ENCODE data around the gene PCSK2.
"Not testable (repeated sequence)": the region's sequence is repeated elsewhere in the genome, so short reads cannot be mapped to it uniquely, and the experiment has no call there.

PCSK2 gene

GRCh38 chr20:17226410-17227218 lies at the start of gene PCSK2:
Gene PCSK2 (plus strand): TSS chr20:17227040. CDS start chr20:17227306, 266 bp downstream.
- peak; percentile 95 for DNase-seq

DNA sequence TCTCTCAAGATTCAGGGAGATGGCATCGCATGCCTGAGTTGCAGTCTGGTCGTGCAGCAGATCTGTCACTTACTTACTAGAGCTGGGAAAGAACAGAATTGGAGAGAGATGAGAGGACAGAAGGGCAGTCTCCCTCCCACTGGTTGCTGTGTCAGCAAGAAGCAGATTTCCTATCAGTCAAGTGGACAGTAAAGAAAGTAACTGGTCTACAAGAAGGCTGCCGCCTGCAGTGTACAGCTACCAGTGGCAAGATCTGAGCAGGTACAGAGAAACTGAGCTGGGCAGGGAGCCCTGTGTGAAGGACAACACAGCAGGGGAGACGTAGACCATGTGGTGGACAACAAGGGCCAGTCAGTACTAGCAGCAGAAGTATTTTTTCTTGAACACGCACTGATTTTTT lies 49.5 kb upstream of the PCSK2 start:
- DNase-seq: peak; percentile 42

DNA sequence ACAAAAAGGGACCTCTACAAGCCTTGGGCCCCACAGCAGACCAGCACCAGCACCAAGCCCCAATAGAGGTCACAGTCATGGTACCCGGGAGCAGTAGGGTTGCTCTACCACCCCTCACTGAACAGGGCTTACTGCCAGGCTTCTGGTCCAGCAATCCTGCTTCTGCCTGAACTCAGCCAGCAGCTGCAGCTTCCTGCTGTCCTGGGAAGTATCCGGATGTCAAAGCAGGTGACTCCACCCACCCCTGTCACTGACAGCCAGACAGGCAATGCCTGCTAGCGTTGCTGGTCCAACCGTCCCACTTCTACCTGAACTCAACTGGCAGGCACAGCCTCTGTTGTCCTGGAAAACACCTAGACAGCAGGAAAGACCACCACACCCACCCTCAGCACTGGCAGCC lies 47.0 kb upstream of the PCSK2 start:
- DNase-seq: no peak

GRCh38 chr20:17189976-17190695 lies 36.7 kb upstream of the PCSK2 start:
- DNase-seq: no peak

DNA sequence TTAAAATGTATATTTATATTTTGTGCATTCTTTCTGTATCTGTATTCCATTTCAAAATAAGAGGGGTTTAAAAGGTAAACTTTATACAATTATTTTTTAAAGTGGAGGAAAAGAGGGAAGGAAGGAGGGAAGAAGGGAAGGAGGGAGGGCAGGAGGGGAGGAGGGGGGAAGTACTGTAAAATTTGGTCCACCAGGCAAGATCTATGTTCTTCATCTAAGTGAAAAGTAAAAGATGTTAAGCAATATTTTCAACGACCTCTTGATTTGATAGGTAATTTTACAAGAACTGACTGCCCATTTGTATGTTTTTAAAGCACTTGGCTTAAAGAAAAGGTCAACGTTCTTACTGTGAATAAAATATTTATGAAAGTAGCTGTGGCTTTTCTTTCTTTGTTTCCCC lies 29.8 kb upstream of the PCSK2 start:
- no peak for DNase-seq

DNA sequence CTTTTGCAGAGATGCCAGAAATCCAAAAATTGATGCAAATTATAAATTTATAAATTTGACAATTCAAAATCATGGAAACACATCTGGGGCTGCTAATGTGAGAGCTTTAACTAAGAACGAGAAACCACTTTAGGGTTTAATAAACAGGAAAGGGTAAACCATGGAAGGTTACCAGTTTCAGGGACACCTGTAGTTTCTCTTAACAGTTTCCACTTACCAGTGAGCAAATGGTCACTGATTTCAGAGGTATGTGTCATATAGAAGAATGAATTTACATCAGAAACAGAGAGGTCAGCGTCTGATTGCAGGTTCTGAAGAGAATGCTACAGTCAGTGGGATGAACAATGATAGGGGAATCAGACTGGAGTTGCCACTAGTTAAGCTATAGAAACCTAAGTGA lies 24.8 kb upstream of the PCSK2 start:
- DNase-seq: no peak

DNA sequence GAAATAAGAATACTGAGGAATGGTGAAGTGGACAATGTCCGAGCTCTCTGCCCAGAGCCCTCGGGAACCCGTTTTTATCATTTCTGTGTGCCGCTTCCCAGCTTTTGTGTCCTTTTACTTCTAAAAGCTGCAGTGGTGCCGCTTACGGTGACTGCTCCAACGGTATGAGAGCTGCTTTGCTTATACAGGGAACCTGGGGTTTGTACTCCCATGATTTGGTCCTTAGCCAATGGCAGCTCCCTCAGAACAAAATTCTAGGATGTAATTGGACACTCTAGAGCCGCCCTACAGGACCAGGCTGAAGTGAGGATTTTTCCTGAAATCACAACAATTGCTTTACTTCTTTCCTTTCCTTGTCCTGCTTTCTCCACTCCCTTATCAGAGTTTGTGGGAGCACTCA lies 24.2 kb upstream of the PCSK2 start:
- peak; percentile 19 for DNase-seq

- no peak for DNase-seq
These were observed 21.6 kb upstream of the PCSK2 start for GRCh38 chr20:17205084-17205813.

- no peak for DNase-seq
These were observed 16.5 kb upstream of the PCSK2 start for GRCh38 chr20:17210387-17210786.

- DNase-seq: no peak
These were observed 15.9 kb upstream of the PCSK2 start for GRCh38 chr20:17210983-17211382.

DNA sequence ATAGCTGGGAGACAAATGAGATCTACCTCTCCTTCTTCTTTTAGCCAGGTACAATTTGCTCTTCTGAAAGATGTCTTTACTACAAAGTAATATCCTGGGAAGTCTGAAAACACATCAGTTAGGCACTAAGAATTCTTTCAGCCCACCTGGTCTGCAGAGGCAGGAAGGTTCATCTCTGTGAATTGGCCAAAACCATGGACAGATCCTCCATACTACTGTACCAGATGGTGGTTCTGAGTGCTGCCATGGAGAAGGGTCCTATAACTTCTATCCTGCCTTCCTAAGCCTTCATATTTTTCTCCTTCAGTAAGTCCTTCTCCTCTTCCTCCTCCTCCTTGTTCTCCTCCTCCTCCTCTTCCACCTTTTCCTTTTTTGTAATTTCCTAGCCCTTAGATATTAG lies 11.7 kb upstream of the PCSK2 start:
- DNase-seq: no peak

GRCh38 chr20:17219856-17220255 lies 7.0 kb upstream of the PCSK2 start:
- DNase-seq: not testable (repeated sequence)

DNA sequence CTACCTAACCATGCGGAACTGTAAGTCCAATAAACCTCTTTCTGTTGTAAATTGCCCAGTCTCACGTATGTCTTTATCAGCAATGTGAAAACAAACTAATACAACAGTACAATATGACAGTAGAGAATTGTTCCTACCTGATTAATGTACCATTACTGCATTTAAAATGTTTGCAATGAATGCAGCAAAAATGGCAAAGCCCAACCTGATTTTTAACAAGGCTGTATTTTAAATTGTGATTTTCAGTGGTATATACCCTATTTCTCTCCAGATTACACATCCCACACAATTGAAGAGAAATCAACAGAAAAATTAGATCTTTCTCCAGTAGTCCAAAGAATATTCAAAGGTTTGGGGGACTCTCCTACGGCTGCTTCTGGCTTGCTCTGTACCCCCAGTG lies 3.3 kb upstream of the PCSK2 start:
- DNase-seq: no peak

GRCh38 chr20:17225851-17226409 lies 910 bp upstream of the PCSK2 start:
- peak; percentile 85 for DNase-seq

DNA sequence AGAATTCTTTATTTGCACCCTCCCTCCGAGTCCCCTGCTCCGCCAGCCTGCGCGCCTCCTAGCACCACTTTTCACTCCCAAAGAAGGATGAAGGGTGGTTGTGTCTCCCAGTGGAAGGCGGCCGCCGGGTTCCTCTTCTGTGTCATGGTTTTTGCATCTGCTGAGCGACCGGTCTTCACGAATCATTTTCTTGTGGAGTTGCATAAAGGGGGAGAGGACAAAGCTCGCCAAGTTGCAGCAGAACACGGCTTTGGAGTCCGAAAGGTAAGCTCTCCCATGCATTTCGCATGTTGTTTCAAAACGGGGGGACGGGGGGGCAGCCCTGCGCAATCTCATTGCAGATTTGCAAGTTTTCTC lies 357 bp downstream of the PCSK2 start:
- no peak for DNase-seq

DNA sequence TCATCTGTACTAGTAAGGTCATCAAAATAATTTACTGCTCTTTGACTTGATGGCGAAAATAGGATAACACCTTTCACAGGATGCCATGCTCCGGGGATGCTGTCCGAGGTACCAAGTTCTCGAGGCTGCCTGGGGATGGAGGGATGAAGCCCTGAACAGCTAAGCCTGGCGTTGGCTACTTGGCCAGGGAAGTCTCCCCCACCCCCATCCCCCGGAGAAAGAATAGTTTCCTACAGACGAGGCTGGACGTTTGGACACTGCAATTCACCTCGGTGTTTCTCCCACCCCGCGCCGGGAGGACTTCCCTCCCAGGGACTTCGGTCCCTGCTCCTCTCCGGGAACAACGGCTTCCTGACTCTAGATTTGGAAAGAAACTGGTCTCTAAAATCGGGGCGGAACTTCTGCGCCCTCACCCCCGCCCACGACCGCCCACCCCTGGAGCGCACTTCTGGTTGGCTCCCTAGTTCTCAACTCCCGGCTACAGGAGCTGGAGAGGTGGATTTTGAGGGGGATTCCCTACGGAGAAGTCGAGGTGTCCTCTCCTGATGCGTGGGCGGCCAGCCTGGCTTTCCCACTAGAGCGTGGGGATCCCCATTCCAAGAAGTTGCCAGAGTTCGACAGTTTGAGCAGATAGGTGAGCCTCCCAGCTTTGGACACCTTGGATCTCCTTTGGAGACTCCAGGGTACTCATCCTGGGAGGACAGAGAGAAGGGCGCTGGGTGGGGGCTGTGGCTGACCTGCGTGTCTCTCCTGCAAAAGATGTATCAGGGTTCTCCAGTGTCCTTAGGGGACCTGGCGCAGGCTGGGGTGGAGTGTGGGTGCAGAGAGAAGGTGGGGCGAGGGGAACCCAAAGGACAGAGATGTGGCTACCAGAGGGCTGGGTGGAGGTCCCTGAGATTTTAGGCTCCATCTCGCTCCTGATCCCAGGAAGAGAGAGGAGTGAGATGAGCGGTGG lies 1.1 kb downstream of the PCSK2 start:
- DNase-seq: peak; percentile 60

DNA sequence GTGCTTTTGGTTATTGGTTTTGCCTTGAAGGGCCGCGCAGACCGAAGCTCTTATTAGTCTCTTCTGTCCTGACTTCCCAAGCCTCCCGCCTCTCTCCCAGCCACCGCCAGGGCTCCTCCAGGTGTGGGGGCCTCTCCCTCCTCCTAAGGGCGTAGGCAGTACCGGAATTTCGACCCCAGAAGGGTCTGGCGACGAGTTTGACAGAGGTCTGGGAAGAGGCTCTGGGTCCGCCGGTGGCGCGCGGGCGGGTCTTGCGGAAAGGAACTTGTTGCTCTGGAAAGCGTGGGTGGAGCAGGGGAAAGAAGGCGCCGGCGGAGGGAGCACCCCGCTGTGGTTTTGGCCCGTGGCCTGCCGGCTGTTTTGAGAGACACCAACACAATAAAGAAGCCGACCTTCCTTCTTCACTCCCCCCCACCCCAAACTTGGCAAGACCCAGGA lies 1.8 kb downstream of the PCSK2 start:
- peak; percentile 76 for DNase-seq

DNA sequence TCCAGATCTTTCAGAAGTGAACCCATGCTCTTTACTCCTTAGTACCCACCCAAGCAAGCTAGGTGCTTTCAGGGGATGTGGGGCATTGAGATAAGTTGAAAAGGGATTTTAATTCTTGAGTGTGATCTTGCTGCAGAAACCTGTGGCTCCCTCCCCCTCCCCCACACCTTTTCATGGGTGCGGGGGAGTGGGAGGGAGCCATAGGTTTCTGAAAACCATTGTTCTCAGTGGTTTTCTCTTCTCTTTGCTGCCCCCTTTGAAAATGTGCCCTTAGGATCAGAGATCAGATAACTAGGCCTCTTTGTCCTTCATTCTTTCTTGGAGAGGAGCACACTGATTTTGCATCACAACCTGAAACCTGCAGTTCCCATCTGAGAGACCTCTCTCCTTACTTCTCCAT lies 2.4 kb downstream of the PCSK2 start:
- DNase-seq: no peak

- no peak for DNase-seq
These were observed 6.8 kb downstream of the PCSK2 start for GRCh38 chr20:17233626-17234025.

- no peak for DNase-seq
These were observed 9.9 kb downstream of the PCSK2 start for GRCh38 chr20:17236766-17237165.

DNA sequence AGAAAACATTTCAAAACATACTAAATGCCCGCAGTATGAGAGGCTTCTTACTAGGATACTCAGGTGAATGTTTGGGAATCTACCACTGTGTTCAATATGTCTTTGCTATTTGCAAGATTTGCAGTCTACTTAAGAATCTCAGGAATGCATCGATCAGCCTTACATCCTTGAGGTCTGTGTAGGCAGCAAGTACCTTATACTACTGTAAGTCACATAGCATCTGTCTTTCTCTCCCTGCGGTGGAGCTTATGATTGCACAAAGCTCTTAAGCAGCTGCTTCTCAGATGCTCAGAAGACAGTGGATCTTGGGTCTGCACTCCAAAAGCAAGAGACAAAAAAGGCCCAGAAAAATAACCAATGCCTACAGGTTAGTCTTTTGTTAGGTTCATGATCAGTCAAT lies 21.4 kb downstream of the PCSK2 start:
- DNase-seq: no peak

GRCh38 chr20:17262786-17263185 lies 35.9 kb downstream of the PCSK2 start:
- no peak for DNase-seq
